Activated T-cell treated with anti-CD3 and anti-CD28 coated beads for 1 hour (primary cell): Measurements from ENCODE around the gene PNP.
"Not testable (repeated sequence)": the region's sequence is repeated elsewhere in the genome, so short reads cannot be mapped to it uniquely, and the experiment has no call there.

Source experiments
- DNase-seq: peaks from one replicate; pipeline ENCODE4 v3.0.0-alpha.2; 2020; ENCODE audit warnings: low read depth

PNP gene

DNA sequence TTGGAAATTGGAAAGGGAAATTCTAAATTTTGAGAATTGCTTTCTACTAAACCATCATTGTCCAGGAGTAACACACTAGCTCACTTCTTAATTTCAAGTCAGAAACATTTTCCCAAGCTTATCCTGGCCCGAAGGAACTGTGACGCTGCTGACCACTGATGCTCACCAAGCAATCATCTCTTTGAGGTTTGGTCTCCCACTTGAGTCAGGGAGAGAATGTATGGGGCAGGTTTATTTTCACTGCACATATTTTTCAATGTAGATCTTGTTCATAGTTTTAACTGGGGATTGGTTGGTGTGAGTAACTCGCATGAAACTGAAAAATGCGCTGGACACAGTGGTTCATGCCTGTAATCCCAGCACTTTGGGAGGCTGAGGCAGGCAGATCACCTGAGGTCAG lies 23.3 kb downstream of the PNP start:
- DNase-seq: no peak

DNA sequence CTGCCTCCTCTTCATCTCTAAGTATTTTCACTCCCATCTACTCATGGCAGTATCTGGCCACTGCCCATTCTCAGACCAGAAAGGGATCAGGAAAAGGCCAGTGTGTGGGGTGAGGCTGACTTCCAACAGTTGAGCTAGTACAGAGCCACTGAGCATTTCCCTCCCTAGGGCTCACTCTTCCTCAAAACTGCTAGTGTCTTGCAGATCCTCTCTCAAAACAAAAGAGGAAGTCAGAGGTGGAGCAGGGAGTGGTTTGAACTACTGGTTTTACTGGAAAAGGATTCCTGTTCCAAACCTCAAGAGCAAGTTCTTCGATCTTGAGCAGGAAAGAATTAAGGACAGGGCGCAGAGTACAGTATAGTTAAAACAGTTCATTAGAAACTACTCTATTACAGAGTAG lies 24.4 kb downstream of the PNP start:
- DNase-seq: no peak

DNA sequence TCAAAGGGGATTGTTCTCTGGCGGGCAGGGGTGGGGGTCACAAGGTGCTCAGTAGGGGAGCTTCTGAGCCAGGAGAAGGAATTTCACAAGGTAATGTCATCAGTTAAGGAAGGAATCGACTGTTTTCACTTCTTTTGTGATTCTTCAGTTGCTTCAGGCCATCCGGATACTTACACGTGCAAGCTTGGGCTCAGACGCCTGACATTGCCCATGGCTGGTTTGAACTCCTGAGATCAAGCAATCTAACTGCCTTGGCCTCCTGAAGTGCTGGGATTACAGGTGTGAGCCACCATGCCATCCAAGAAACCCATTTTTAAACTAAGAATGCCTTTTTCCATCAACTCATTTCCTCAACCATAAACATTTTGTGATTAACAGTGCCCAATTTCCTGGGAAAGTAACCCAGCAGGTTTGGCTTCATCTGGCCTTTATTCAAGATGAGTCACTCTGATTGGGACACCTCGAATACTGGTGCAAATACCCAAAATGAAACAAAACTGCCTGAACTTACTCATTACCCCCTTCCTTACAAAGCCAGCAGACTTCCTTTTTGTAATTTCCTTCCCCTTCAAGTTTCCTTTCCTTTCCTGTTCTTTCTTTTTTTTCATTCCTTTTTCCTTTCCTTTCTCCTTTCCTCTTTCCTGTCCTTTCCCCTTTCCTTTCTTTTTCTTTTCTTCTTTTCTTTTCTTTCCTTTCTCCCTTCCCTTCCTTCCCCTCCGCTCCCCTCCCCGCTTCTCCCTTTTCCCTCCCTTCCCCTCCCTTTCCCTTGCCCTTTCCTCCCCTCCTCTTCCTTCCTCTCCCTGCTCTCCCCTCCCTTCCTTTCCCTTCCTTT lies 25.9 kb downstream of the PNP start:
- DNase-seq: no peak

DNA sequence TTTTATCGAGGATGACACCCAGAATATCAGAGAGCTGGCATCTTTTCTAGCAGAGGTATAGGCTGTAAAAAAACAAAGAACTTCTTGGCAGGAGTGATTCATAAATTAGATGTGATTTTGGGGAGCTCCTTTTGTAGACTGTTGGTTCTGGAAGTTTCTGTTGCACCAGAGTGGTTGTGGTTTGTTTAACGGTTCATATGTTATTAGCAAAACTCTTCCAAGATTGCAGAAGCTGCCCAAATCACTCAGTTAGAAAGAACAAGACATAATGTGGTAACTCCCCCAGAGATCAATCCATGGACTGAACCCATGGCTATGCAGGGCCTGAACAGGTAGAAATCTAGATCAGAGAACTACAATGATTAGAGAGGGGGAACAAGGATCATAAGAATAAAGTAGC lies 29.4 kb downstream of the PNP start:
- DNase-seq: no peak

DNA sequence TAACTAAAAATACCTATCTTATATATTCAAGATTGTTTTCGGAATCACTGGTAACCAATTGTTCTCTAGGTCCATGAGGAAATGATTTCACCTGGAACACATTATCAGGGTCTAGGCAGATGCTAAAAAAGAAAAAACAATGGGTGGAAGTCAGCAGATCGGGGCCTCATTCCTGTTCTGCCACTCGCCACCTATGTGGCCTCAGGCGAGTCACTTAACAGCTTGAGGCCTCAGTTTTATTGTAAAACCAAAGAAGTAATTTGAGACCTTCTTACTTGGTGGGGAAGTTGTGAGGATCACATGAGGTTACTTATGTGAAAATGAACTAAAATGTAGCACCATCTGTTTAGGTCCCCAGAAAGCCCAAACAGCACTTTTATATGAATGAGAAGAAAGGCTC lies 29.9 kb downstream of the PNP start:
- no peak for DNase-seq

DNA sequence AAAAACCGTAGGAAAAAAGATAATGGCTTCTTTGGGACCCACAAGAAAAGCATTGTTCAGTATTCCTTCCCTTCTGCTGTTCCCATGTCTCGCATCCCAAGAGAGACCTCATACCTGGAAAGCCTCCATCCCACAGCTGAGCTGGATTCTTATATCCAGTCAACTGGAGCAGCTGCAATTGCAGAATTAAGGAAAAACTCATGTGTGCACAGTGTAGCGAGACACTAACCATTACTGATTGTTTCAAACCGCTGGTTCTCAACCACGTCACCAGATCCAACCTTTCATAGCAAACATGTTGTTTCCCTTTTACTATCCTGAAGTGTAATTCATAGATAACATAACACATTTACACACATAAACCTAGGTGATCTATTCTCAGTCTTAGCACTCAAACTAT lies 30.7 kb downstream of the PNP start:
- no peak for DNase-seq

DNA sequence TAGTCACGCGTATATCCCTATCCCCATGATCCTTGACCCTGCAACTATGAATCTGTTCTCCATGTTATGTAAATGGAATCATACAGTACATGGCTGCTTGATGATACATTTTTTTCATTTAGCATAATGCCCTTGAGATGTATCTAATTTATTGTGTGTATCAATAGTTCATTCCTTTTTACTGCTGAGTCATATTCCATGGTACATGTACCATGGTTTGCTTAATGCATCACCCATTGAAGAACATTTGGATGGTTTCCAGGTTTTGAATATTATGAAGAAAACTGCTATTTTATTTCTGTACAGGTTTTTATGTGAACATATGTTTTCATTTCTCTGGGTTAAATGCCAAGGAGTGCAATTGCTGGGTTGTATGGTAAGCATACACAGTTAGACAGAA lies 32.1 kb downstream of the PNP start:
- no peak for DNase-seq

DNA sequence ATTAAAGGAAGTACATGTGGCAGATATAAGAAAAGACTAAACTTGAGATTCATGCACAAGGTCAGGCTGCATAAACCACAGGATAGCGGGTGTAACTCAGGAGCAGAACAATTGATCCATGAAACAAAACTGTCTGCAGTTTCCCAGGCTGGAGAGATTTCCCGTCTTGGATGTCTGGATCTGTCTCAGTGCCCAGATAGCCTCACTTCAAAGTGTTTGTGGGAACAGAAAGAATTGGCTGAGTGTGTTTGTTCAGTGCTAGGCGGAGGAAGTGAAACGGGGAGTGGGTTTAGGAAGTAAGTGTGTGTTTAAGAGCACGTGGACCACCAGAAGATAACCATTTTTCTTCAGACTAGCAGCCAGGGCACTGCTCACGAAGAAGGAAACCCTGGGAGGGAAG lies 34.7 kb downstream of the PNP start:
- DNase-seq: no peak

DNA sequence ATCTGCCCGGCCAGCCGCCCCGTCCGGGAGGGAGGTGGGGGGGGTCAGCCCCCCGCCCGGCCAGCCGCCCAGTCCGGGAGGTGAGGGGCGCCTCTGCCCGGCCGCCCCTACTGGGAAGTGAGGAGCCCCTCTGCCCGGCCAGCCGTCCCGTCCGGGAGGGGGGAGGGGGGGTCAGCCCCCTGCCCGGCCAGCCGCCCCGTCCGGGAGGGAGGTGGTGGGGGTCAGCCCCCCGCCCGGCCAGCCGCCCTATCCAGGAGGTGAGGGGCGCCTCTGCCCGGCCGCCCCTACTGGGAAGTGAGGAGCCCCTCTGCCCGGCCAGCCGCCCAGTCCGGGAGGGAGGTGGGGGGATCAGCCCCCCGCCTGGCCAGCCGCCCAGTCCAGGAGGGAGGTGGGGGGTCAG lies 37.1 kb downstream of the PNP start:
- DNase-seq: not testable (repeated sequence)

DNA sequence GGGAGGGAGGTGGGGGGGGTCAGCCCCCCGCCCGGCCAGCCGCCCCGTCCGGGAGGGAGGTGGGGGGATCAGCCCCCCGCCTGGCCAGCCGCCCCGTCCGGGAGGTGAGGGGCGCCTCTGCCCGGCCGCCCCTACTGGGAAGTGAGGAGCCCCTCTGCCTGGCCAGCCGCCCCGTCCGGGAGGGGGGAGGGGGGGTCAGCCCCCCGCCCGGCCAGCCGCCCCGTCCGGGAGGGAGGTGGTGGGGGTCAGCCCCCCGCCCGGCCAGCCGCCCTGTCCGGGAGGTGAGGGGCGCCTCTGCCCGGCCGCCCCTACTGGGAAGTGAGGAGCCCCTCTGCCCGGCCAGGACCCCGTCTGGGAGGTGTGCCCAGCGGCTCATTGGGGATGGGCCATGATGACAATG lies 37.5 kb downstream of the PNP start:
- DNase-seq: not testable (repeated sequence)

DNA sequence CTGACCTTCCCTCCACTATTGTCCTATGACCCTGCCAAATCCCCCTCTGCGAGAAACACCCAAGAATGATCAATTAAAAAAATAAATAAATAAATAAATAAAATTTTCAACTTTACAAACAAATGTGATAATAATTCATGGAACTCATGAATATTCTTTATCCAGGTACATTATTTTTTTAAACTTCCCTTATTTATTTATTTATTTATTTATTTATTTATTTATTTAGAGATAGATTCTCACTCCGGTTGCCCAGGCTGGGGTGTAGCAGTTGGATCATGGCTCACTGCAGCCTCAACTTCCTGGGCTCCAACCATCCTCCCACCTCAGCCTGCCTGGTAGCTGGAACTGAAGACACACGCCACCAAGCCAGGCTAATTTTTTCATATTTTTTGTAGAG lies 38.3 kb downstream of the PNP start:
- DNase-seq: not testable (repeated sequence)

DNA sequence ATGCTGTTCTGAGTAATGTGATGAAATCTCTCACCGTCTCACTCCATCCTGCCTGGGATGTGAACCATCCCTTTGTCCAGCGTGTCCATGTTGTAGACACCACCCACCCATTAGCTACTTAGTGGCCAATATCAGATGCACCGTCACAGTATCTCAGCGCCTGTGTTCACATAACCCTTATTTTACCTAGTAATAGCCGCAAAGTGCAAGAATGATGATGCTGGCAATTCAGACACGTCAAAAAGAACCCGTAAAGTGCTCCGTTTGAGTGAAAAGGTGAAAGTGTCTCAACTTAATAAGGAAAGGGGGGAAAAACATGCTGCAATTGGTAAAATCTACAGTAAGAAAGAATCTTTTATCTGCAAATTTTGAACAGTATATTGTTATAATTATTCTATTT lies 39.2 kb downstream of the PNP start:
- DNase-seq: no peak

DNA sequence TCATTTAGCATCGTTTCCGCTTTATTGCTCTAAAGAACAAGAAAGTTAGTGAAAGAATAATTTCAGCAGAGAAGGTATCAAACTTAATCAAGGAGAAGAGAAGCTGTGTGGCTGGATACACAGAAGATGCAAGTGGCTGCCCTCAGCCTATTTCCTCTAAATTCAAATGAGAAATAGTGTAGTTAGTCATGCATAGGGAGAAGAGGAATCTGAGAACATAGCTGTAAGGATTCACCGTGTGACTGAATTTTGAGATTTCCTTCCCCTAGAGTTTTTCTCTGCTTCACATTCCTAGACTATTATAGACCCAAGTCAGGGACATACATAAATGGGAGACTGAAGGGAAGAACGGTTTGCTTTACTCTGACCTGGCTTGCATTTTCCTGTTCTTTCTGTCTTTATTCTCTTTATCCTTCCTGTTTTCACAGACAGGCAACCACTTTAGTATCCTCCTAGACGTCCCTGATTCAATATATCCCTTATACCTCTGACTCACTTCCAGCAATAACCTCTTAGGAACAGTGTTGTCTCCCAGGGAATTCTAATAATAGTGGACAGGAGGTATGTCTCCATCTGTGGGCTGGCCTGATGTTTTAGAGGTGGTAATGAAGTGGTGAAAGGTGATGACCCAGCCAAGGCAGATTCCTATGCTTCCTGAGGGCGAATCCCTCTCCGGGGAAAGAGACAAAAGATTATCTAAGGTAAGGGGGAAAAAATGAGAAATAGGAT lies 43.1 kb downstream of the PNP start:
- no peak for DNase-seq

DNA sequence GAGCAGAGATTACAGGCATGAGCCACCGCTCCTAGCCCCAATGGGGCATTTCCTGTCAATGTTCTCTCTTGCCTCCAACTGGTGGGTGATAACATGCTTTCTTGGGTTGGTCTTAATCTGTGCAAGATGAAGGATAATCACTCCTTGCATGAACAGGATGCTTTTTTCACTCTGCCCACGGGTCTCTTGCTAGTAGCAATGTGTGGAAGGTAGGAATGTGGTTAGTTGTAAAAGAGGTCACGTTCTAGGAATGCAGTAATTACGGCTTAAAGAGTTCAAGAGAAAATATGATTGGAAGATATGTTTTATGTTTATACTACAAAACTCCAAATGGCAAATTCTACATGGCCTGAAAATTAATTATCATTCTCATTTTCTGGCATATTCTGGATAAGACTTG lies 46.6 kb downstream of the PNP start:
- DNase-seq: no peak

DNA sequence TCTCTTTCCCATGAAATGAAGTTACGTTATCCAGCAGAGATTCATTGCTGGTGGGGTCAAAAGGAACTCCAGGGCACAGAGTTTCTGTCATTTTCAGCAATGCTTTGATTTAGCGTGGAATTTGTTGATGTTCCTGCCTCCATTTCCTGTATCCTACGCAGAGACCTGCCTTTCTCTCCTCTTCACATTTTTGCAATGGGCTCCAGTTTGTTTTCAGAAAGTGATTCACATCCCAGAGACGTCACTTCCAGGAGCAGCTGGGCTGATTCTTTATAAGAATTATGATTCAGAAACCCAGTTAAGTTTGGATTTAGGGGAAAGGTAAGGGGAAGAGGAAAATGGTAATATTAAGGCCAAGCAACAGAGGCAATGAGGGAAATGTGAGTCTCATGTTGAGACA lies 47.7 kb downstream of the PNP start:
- DNase-seq: no peak

DNA sequence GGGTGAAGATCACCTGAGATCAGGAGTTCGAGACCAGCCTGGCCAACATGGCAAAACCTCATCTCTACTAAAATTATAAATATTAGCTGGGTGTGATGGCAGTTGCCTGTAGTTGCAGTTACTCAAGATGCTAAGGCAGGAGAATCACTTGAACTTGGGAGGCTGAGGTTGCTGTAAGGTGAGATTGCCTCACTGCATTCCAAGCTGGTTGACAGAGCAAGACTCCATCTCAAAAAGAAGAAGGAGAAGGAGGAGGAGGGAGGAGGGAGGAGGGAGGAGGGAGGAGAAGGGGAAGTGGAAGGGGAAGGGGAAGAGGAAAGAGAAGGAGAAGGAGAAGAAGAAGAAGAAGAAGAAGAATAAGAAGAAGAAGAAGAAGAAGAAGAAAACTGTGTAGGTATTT lies 53.1 kb downstream of the PNP start:
- no peak for DNase-seq

DNA sequence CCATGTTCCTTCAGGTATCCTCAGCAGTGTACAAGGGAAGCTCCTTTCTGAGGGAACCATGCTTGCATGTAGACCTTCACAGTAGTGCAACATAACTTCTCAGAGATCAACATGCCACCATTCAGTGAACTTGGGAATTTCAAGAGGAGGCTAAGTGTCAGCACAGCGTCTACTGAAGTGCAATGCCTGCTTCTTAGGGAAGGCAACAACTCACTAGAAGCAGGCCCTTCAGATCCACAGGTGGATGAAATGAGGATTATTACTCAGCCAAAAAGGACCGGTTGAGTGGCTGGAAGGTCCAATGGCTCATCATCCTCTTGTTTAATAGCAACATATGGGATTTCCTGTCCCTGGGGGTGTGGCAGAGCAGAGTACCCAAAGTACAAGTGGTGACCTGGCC lies 54.8 kb downstream of the PNP start:
- no peak for DNase-seq
